Neural cell (in vitro differentiated cells): Measurements from ENCODE around the gene IL1RAP.

Experiments used
- EZH2 ChIP-seq: fragments of 200-600, 300-800 bp; shearing (Covaris generic), sonication (generic); IDR thresholded peaks from 2 replicates; pipeline ENCODE4 v1.6.1; 2014; ENCODE audit warnings: antibody characterized with exemption, low read length, borderline replicate concordance, mild to moderate bottlenecking; ENCODE audit not compliant: insufficient read depth, poor library complexity, severe bottlenecking
- TAF1 ChIP-seq: IDR thresholded peaks from 2 replicates; pipeline ENCODE4 v1.6.1; 2012; ENCODE audit warnings: low read depth
- TF ChIP-seq, protein P1 (sequence below): fragments of 450-650 bp; IDR thresholded peaks from 2 replicates; pipeline ENCODE4 v1.5.1; 2014; ENCODE audit warnings: antibody characterized with exemption, mild to moderate bottlenecking, moderate library complexity; ENCODE audit not compliant: poor library complexity, severe bottlenecking

GRCh38 chr3:190591080-190591479, 77.2 kb downstream of the IL1RAP start:
- TF ChIP-seq, protein P1, sequence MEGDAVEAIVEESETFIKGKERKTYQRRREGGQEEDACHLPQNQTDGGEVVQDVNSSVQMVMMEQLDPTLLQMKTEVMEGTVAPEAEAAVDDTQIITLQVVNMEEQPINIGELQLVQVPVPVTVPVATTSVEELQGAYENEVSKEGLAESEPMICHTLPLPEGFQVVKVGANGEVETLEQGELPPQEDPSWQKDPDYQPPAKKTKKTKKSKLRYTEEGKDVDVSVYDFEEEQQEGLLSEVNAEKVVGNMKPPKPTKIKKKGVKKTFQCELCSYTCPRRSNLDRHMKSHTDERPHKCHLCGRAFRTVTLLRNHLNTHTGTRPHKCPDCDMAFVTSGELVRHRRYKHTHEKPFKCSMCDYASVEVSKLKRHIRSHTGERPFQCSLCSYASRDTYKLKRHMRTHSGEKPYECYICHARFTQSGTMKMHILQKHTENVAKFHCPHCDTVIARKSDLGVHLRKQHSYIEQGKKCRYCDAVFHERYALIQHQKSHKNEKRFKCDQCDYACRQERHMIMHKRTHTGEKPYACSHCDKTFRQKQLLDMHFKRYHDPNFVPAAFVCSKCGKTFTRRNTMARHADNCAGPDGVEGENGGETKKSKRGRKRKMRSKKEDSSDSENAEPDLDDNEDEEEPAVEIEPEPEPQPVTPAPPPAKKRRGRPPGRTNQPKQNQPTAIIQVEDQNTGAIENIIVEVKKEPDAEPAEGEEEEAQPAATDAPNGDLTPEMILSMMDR: no peak
- TF ChIP-seq EZH2: no peak
- TF ChIP-seq TAF1: no peak
